OCI-LY1 (cell line): ENCODE measurements around the gene CNN2.

ENCODE experiments used
- H2AFZ ChIP-seq: fragments of 200-600 bp; sonication (generic), shearing (Covaris generic); 2 replicates; pipeline ENCODE4 v1.6.0; 2014; ENCODE audit warnings: antibody characterized with exemption, mild to moderate bottlenecking, low read length
- H3F3A ChIP-seq: fragments of 200-600 bp; sonication (generic), shearing (Covaris generic); 2 replicates; pipeline ENCODE4 v1.6.0; 2014; ENCODE audit warnings: mild to moderate bottlenecking, antibody characterized with exemption, low read length, moderate library complexity; ENCODE audit not compliant: insufficient read depth
- H3K27ac ChIP-seq: fragments of 200-600 bp; sonication (generic); 2 replicates; pipeline ENCODE4 v1.5.1; 2014; ENCODE audit warnings: low read length, mixed run types, mild to moderate bottlenecking, low read depth; ENCODE audit not compliant: poor library complexity, severe bottlenecking
- H3K27me3 ChIP-seq: fragments of 200-600 bp; sonication (generic); 2 replicates; pipeline ENCODE4 v1.6.0; 2014; ENCODE audit warnings: antibody characterized with exemption, mild to moderate bottlenecking, low read length, moderate library complexity; ENCODE audit not compliant: insufficient read depth
- H3K36me3 ChIP-seq: fragments of 200-600 bp; sonication (generic); 2 replicates; pipeline ENCODE4 v1.6.1; 2014; ENCODE audit warnings: mild to moderate bottlenecking, antibody characterized with exemption, low read length, moderate library complexity, mixed read lengths; ENCODE audit not compliant: insufficient read depth
- H3K4me1 ChIP-seq: fragments of 200-600 bp; sonication (generic); 2 replicates; pipeline ENCODE4 v1.5.1; 2014; ENCODE audit warnings: mild to moderate bottlenecking, low read length, moderate library complexity; ENCODE audit not compliant: insufficient read depth, severe bottlenecking
- H3K4me2 ChIP-seq: fragments of 200-600 bp; sonication (generic), shearing (Covaris generic); 2 replicates; pipeline ENCODE4 v1.6.1; 2014; ENCODE audit warnings: low read length
- H3K4me3 ChIP-seq: fragments of 200-600 bp; sonication (generic); 2 replicates; pipeline ENCODE4 v1.5.1; 2014; ENCODE audit warnings: low read length, low read depth, mild to moderate bottlenecking, mixed read lengths; ENCODE audit not compliant: poor library complexity, severe bottlenecking
- H3K79me2 ChIP-seq: fragments of 200-600 bp; shearing (Covaris generic); 2 replicates; pipeline ENCODE4 v1.6.1; 2016; ENCODE audit warnings: mixed run types, low read length, mixed read lengths; ENCODE audit not compliant: insufficient read depth
- H3K9ac ChIP-seq: fragments of 200-600 bp; sonication (generic), shearing (Covaris generic); 2 replicates; pipeline ENCODE4 v1.6.1; 2014; ENCODE audit warnings: mild to moderate bottlenecking, low read length, mixed read lengths
- H3K9me2 ChIP-seq: fragments of 200-600 bp; sonication (generic), shearing (Covaris generic); 2 replicates; pipeline ENCODE4 v1.6.1; 2014; ENCODE audit warnings: low read depth, mild to moderate bottlenecking, low read length, mixed read lengths
- H3K9me3 ChIP-seq: fragments of 200-600 bp; shearing (Covaris generic); 2 replicates; pipeline ENCODE4 v1.6.1; 2014; ENCODE audit warnings: low read length, mixed read lengths
- H4K20me1 ChIP-seq: fragments of 200-600 bp; sonication (generic), shearing (Covaris generic); 2 replicates; pipeline ENCODE4 v1.6.0; 2016; ENCODE audit warnings: mild to moderate bottlenecking, low read length; ENCODE audit not compliant: insufficient read depth
- CTCF ChIP-seq: fragments of 200-600 bp; sonication (generic), shearing (Covaris generic); IDR thresholded peaks from 2 replicates; pipeline ENCODE4 v1.5.1; 2017; ENCODE audit warnings: mild to moderate bottlenecking, antibody characterized with exemption, low read length, moderate library complexity, mixed read lengths
- EZH2 ChIP-seq: fragments of 200-600 bp; sonication (generic), shearing (Covaris generic); IDR thresholded peaks from 2 replicates; pipeline ENCODE4 v1.8.0; 2017; ENCODE audit warnings: borderline replicate concordance, mixed run types, mild to moderate bottlenecking, antibody characterized with exemption, low read length, moderate library complexity, mixed read lengths

Gene CNN2

GRCh38 chr19:980133-980998, 46.0 kb upstream of the CNN2 start:
- Histone ChIP-seq H3K27me3 (no peaks in the 10 kb centered on the region; the same call in 1 of the 2 replicates), H3K9ac (no peak overlapping the region), H3K36me3 (no peaks in the 10 kb centered on the region), H2AFZ (no peak overlapping the region), H3K4me2 (no peak overlapping the region), H3K4me3 (no peak overlapping the region), H3K79me2 (no peaks in the 10 kb centered on the region), H3K9me3 (no peaks in the 10 kb centered on the region), H3K4me1 (peaks cover 16% of the 10 kb centered on the region), H3K9me2 (no peaks in the 10 kb centered on the region), H4K20me1 (no peaks in the 10 kb centered on the region), H3F3A (no peaks in the 10 kb centered on the region), H3K27ac (no peak overlapping the region)
- TF ChIP-seq EZH2, result no peak
- TF ChIP-seq CTCF, result no peak

GRCh38 chr19:982567-983170, 43.7 kb upstream of the CNN2 start:
- Histone ChIP-seq H3K36me3 (peaks cover 10% of the 10 kb centered on the region; the same call in 1 of the 2 replicates), H4K20me1 (no peaks in the 10 kb centered on the region), H3K79me2 (no peaks in the 10 kb centered on the region), H3K9ac (no peak overlapping the region), H3K27me3 (no peaks in the 10 kb centered on the region; the same call in 1 of the 2 replicates), H3K9me3 (no peaks in the 10 kb centered on the region), H3K4me2 (peak overlapping the region; percentile 31; the same call in 1 of the 2 replicates), H2AFZ (no peak overlapping the region), H3K4me3 (no peak overlapping the region), H3K27ac (no peak overlapping the region), H3K9me2 (no peaks in the 10 kb centered on the region), H3F3A (no peaks in the 10 kb centered on the region), H3K4me1 (peaks cover 16% of the 10 kb centered on the region)
- no peak for TF ChIP-seq EZH2
- TF ChIP-seq CTCF, result peak; percentile 87

GRCh38 chr19:984165-984967, 42.0 kb upstream of the CNN2 start, which contains the start of gene WDR18:
TSS of gene WDR18 (plus strand) at chr19:984345. CDS start at chr19:984354, 9 bp downstream.
- Histone ChIP-seq H3K9me2 (no peaks in the 10 kb centered on the region), H3F3A (no peaks in the 10 kb centered on the region), H3K4me3 (peak within 1 kb of the TSS; percentile 78), H3K27me3 (no peaks in the 10 kb centered on the region; the same call in 1 of the 2 replicates), H3K27ac (peak within 1 kb of the TSS; percentile 16), H3K36me3 (peaks cover 17% of the 10 kb centered on the region; the same call in 1 of the 2 replicates), H2AFZ (no peak within 1 kb of the TSS), H3K9me3 (no peaks in the 10 kb centered on the region), H3K4me1 (peaks cover 16% of the 10 kb centered on the region), H3K4me2 (peak within 1 kb of the TSS; percentile 83), H4K20me1 (no peaks in the 10 kb centered on the region), H3K79me2 (no peaks in the 10 kb centered on the region), H3K9ac (peak within 1 kb of the TSS; percentile 80)
- no peak for TF ChIP-seq EZH2
- no peak for TF ChIP-seq CTCF
